Measurements from ENCODE around the gene ADGRL1. TPM values are rescaled to one million over a fixed set of nuclear protein-coding genes. Genes with fewer than 3 reads are reported as not detected.

The ADGRL1 gene
- total and polyA plus RNA-seq, 10 of the 15 experiments (the other 5 are each of a cell fraction or from before 2014, with no cell fraction given): 0.05 to 4.8 (median 0.71) TPM

DNA sequence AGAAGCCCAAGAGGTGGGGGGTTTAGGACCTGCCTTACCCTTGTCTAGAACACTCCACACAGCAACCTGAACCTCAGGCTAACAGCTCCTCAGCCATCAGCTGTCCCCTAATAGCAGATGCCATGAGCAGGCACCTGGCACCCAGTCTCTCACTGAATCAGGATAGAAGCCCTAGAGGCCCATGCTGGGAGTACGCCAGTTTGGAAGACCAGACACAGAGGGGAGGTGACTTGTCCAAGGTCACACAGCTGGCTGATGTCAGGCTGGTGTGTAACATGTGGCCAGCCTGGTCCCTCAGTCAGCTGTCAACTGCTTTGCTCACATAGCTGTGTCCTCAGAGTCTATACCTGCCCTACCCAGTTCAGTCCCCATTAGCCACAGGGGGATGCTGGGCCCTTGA is 102.7 kb downstream of the ADGRL1 start:
- FAIRE-seq (no peak), DNase-seq (ENCODE audit: low read depth, low spot score) (no peak), ATAC-seq (peak; percentile 56)
- Histone ChIP-seq H3K36me3 (ENCODE audit: control insufficient read depth in 2 of 2, insufficient read depth in 2 of 2, low read length in 1 of 2) (peaks cover 6 to 7% of the 10 kb centered on the region in 2 experiments; a peak in 2 of 4 replicates), H2AFZ (ENCODE audit: control insufficient read depth, low read depth, low read length) (no peak overlapping the region), H3K4me2 (ENCODE audit: control insufficient read depth, insufficient read depth) (no peak overlapping the region), H3K27ac (ENCODE audit: control insufficient read depth, insufficient read depth) (no peak overlapping the region), H3K79me2 (ENCODE audit: control insufficient read depth, insufficient read depth, low read length) (no peaks in the 10 kb centered on the region), H3K4me1 (ENCODE audit: control insufficient read depth, insufficient read depth, low read length) (no peaks in the 10 kb centered on the region), H3K9ac (ENCODE audit: control insufficient read depth, insufficient read depth, low read length) (no peak overlapping the region), H3K4me3 (no peak overlapping the region), H4K20me1 (ENCODE audit: control insufficient read depth, insufficient read depth) (no peaks in the 10 kb centered on the region), H3K27me3 (replicated peaks in 1 of 2; ENCODE audit: control insufficient read depth in 2 of 2, insufficient read depth in 2 of 2, low read length in 1 of 2) (no peaks in the 10 kb centered on the region), H3K9me3 (replicated peaks; ENCODE audit: control insufficient read depth, insufficient read depth, low read length) (no peaks in the 10 kb centered on the region)
- 50% methylated on average over 1 of the region's 1 CpG for WGBS (ENCODE audit: insufficient coverage, insufficient replicate concordance, low lambda C conversion rate, missing lambda C conversion rate)
- intact Hi-C loops (cut with micrococcal nuclease; ENCODE audit: unreplicated experiment): no loop called here
- BruUV-seq (replicated peaks): no TSS peak
- in situ Hi-C loops (cut with MboI): no loop called here
- POLR2A ChIA-PET: interaction anchor here (0.6 kb wide), 1 partner anchor 169 kb away, joined by 3 read pairs; no protein-coding TSS in a partner anchor
- RAD21 ChIA-PET (ENCODE audit: unreplicated experiment): no interaction called here
- no peak for TF ChIP-seq SMC3 (IDR thresholded peaks at IDR 0.05; ENCODE audit: borderline replicate concordance, low read length)
- TF ChIP-seq, protein P1, sequence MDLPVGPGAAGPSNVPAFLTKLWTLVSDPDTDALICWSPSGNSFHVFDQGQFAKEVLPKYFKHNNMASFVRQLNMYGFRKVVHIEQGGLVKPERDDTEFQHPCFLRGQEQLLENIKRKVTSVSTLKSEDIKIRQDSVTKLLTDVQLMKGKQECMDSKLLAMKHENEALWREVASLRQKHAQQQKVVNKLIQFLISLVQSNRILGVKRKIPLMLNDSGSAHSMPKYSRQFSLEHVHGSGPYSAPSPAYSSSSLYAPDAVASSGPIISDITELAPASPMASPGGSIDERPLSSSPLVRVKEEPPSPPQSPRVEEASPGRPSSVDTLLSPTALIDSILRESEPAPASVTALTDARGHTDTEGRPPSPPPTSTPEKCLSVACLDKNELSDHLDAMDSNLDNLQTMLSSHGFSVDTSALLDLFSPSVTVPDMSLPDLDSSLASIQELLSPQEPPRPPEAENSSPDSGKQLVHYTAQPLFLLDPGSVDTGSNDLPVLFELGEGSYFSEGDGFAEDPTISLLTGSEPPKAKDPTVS (IDR thresholded peaks at IDR 0.05; ENCODE audit: low read depth, low read length): no peak
- TF ChIP-seq WRNIP1 (IDR thresholded peaks at IDR 0.05; ENCODE audit: borderline replicate concordance, low read depth, low read length): no peak
- no peak for TF ChIP-seq FOS (IDR thresholded peaks at IDR 0.05; ENCODE audit: borderline replicate concordance, extremely low read depth, insufficient read length)
- no peak for TF ChIP-seq CHD4 (IDR thresholded peaks at IDR 0.05)
- TF ChIP-seq CREM (IDR thresholded peaks at IDR 0.05; ENCODE audit: low read depth): no peak
- no peak for TF ChIP-seq RFX5 (IDR thresholded peaks at IDR 0.05; ENCODE audit: low read depth, low read length)
- TF ChIP-seq TCF7 (IDR thresholded peaks at IDR 0.05; ENCODE audit: borderline replicate concordance): no peak
- no peak for TF ChIP-seq MEF2A (IDR thresholded peaks at IDR 0.05; ENCODE audit: insufficient read depth, low read depth, low read length)
- TF ChIP-seq MYC (IDR thresholded peaks at IDR 0.05; ENCODE audit: insufficient read depth, insufficient read length, insufficient replicate concordance, low read length, severe bottlenecking): no peak
- TF ChIP-seq POLR2A (IDR thresholded peaks at IDR 0.05; ENCODE audit: low read depth, low read length): no peak
- TF ChIP-seq, protein P2, sequence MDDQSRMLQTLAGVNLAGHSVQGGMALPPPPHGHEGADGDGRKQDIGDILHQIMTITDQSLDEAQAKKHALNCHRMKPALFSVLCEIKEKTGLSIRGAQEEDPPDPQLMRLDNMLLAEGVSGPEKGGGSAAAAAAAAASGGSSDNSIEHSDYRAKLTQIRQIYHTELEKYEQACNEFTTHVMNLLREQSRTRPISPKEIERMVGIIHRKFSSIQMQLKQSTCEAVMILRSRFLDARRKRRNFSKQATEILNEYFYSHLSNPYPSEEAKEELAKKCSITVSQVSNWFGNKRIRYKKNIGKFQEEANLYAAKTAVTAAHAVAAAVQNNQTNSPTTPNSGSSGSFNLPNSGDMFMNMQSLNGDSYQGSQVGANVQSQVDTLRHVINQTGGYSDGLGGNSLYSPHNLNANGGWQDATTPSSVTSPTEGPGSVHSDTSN (IDR thresholded peaks at IDR 0.05; ENCODE audit: insufficient replicate concordance, low read depth, low read length): no peak
- TF ChIP-seq, protein P3, sequence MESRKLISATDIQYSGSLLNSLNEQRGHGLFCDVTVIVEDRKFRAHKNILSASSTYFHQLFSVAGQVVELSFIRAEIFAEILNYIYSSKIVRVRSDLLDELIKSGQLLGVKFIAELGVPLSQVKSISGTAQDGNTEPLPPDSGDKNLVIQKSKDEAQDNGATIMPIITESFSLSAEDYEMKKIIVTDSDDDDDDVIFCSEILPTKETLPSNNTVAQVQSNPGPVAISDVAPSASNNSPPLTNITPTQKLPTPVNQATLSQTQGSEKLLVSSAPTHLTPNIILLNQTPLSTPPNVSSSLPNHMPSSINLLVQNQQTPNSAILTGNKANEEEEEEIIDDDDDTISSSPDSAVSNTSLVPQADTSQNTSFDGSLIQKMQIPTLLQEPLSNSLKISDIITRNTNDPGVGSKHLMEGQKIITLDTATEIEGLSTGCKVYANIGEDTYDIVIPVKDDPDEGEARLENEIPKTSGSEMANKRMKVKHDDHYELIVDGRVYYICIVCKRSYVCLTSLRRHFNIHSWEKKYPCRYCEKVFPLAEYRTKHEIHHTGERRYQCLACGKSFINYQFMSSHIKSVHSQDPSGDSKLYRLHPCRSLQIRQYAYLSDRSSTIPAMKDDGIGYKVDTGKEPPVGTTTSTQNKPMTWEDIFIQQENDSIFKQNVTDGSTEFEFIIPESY (IDR thresholded peaks at IDR 0.05): no peak
- no peak for TF ChIP-seq CBX3 (IDR thresholded peaks at IDR 0.05; ENCODE audit: borderline replicate concordance, low read depth)
- no peak for TF ChIP-seq HDAC2 (IDR thresholded peaks at IDR 0.05)
- no peak for TF ChIP-seq RB1 (IDR thresholded peaks at IDR 0.05; ENCODE audit: borderline replicate concordance)
- TF ChIP-seq, protein P4, sequence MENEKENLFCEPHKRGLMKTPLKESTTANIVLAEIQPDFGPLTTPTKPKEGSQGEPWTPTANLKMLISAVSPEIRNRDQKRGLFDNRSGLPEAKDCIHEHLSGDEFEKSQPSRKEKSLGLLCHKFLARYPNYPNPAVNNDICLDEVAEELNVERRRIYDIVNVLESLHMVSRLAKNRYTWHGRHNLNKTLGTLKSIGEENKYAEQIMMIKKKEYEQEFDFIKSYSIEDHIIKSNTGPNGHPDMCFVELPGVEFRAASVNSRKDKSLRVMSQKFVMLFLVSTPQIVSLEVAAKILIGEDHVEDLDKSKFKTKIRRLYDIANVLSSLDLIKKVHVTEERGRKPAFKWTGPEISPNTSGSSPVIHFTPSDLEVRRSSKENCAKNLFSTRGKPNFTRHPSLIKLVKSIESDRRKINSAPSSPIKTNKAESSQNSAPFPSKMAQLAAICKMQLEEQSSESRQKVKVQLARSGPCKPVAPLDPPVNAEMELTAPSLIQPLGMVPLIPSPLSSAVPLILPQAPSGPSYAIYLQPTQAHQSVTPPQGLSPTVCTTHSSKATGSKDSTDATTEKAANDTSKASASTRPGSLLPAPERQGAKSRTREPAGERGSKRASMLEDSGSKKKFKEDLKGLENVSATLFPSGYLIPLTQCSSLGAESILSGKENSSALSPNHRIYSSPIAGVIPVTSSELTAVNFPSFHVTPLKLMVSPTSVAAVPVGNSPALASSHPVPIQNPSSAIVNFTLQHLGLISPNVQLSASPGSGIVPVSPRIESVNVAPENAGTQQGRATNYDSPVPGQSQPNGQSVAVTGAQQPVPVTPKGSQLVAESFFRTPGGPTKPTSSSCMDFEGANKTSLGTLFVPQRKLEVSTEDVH (IDR thresholded peaks at IDR 0.05; ENCODE audit: low read depth, partially characterized antibody): no peak
- no peak for TF ChIP-seq ZNF24 (IDR thresholded peaks at IDR 0.05)
- CTCF ChIA-PET: interaction anchor here (1.1 to 2.2 kb wide), 3 partner anchors 11 to 29 kb away, joined by 3 to 12 read pairs (median 5); no protein-coding TSS in a partner anchor
- SMC1A ChIA-PET (ENCODE audit: uncharacterized antibody, unreplicated experiment): interaction anchor here (1.4 kb wide), 1 partner anchor 11 kb away, joined by 3 read pairs; no protein-coding TSS in a partner anchor

Measured in GM12878 (cell line).